Stimulated activated CD4-positive, alpha-beta T cell treated with anti-CD3 and anti-CD28 coated beads, Interleukin-12 subunit alpha, Interleukin-12 subunit beta, amount 100 ng/mL, for 48 hours (primary cell): ENCODE results near the gene PPP2R2B.

ENCODE experiments used
- DNase-seq, 3 donors: peaks; one replicate each; pipeline ENCODE4 v3.0.0-alpha.2; 2020; ENCODE audit warnings: low read depth in 2 of 3, low spot score in 1 of 3

The PPP2R2B gene

DNA sequence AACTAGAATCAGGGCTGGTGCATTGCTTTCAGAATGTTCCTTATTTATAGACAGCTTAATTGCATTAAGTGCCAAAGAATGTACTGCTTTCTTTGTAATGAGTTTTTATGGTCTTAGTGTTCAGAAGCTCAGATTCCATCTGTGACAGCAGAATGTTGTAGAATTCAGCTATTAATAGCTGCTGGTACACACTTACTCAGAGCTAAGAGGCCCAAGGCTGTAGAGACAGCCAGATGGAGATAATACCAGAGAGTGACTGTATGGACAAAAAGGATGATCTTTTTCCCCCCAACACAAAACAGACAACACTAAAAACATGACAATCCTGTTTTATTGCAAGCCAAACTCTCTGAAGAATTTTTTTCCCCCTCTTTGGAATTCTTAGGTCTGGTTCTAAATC is 50.2 kb downstream of the PPP2R2B start:
- DNase-seq, result no peak

DNA sequence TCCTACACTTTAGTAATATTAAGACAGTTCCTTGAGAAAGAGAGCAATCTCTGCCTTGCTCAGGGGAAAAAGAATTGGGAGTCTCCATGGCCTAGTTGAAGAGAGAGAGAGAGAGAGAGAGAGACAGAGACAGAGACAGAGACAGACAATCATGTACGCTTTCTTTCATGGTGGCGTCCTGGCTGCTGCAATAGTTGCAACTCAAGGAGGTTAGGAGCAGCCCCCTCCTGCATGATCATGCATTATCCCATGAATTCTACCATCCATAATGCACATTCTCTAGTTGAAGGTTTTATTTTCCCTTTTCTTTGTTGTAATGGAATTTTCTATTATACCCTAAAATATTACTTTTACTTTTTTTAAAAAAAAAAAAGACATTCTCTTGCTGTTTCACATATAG is 50.7 kb downstream of the PPP2R2B start:
- no peak for DNase-seq

DNA sequence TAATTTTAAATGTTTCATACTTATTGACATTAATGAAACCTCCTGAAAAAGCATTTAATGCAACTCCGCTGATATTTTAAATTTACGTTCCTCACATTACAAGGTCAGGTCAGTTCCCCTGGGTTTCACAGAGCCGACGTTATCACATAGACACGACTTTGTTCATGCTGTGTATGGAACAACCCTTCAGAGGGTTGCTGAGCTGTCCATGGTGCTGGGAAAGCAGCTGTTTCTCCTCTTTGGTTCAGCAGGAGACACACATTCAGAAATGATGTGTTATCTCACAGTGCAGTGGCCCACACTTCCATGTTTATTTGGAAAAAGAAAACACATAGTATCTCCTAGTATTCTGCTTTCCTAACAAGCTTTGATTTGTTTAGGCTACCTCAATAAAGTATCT is 53.5 kb downstream of the PPP2R2B start:
- DNase-seq, result no peak

DNA sequence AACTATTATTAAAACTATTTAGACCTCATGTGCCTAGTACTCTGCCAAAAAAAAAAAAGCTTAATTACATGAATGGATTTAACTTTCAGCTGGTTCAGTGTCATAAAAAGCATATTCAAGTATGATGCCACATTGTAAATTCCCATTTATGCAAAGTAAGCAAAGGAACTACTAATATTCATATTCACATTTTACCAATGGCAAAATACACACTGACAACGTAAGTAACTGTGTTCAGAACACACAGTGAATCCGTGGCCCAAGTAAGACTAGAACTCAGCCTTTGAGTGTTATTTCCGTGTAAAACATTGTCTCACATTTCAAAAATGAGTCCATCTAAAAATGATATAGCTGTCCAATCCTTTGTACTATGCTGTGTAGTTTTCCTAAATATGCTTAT is 56.8 kb downstream of the PPP2R2B start:
- no peak for DNase-seq

DNA sequence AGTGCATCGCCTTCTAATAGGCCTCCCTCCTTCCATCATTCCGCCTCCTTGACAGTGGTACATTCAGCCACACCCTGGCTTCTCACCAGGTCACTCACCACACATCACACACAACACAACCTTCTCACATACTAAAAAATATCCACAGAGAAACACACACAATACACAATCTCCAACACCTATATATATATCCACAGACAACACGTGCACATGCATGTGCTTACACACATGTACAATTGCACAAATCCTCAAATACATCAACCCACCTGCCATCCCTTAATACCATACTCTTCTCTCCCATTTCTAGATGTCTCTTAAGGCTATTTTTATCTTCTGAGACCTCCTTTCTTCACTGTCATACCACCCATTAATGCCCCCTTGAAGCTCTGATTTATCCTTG is 57.6 kb downstream of the PPP2R2B start:
- DNase-seq, result no peak

DNA sequence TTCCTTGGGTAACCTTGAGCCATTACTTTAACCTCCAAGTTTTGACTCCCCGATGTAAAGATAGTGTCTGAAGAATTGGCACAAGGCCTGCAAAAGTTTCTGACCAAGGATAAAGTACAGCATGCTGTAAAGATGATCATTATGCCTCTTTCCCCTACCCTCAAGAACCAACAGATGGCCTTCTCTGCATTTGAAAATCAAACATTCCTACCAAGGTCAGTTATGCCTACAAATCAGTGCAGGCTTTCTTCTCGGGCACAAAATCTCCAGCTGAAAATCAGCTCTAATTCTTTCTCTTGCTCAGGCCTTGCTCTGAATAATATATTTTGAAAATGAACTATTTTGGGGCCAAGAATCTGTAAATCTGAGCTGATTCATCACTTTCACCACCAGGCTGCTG is 59.7 kb downstream of the PPP2R2B start:
- no peak for DNase-seq

DNA sequence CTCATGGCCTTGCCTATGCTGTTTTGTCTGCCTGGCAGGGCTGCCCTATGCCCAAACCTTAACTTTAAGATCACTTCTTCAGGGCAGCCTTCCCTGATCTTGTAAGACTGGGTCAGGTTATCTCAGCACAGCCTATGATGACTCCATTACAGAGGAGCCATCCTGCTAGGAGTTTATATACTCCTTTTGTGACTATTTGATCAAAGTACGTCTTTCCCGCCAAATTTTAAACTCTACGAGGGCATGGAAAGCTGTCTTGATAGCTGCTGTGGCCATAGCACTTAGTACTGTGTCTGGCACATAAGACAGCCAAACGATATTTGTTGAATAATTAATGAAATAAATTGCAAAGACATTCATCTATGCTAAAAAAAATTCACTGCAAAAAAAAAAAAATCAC is 60.6 kb downstream of the PPP2R2B start:
- no peak for DNase-seq

DNA sequence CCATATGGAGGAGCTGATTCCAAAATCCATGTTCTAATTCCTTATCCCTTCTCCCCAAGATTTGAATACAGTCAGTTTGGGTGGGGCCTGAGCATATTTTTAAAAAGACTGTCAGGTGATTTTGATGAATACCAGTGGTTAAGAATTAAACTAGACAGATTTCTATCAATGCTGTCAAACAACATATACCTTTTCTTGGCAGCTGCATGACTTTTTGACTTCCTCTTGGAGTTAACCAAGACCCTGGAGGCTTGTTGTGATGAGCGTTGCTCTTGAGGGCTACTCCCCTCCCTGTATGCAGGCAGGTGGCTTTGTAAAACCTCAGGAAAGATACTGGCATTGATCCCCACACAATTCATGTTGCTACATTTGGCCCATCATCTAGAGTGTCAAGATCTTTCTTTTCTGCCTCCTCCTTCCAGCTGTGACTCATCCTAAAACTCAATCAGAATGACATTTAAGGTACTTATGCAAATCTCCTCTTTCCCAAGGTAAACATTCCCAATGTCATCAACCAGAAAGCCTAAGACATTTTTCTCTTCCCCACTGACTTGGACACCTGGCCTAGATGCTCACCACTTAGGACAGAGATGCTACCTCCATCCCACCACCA is 61.7 kb downstream of the PPP2R2B start:
- DNase-seq, result no peak

DNA sequence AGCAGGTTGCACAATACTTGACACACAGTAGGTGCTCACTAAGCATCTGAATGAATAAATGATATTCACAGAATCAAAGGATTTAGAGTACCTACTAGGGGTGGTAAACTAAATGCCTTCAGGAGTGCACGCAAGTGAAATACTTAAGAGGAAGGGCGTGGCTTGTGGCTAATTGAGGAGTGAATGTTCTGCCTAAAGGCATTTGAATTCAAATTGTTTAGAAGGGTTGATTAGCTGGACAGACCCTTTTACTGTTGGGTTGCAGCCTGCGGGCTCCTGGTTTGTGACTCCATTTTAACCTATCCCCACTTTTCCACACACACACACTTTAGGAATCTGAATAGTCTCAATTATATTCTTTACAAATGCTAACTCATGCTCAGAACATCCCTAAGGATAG is 63.1 kb downstream of the PPP2R2B start:
- DNase-seq, result no peak

DNA sequence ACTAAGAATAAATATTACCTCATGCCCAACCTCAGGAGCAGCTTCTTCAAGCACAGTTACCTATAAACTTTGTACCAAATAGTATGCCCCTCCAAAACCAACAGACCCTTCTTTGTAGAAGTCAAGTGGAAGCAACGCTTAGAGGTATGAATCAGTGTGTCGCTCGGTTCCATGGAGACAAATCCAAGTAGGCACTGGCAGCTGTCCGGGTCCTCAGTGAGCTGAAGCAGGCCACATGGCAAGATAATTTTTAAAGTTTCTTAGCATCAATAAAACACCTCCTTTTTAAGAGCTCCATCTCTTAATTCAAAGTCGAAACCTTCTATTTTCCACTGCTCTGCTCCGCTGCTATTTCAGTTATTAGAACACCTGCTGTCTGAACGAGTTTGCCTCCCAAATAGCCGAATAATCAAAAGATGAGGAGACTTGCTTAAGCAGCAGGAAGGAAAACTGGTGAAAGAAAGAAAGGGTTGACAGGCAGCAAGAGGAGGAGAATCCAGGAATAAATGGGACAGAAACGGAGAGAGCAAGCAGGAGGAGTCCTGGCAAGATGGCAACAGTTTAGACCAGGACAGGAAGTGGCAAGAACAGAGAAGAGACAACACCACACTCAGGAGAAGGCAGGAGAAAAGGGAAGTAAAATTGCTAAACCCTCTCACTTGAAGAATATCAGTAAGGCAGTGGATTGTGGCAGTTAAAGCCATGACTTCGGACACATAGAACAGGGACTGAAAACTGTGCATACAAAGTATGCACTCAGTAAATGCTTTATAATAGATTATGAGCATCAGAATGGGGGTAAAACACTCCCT is 65.0 kb downstream of the PPP2R2B start:
- no peak for DNase-seq

DNA sequence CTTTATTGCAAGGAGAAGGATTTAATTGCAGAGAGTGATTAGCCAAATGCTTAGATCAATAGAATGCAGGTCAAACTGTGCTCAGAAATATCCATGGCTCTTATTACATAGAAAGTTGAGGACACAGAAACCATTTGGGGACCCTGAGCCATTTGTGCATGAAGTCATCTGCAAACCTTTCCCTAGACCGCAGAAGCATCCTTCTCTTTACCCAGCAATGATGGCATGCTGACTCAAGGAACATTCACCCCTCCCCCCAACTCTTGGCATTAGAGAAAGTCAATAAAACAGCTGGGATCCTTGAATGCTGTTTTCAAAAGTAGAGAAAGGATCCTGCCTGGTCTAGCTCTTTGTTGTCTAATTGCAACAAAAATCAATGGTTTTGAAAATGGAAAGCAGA is 73.5 kb downstream of the PPP2R2B start:
- no peak for DNase-seq

DNA sequence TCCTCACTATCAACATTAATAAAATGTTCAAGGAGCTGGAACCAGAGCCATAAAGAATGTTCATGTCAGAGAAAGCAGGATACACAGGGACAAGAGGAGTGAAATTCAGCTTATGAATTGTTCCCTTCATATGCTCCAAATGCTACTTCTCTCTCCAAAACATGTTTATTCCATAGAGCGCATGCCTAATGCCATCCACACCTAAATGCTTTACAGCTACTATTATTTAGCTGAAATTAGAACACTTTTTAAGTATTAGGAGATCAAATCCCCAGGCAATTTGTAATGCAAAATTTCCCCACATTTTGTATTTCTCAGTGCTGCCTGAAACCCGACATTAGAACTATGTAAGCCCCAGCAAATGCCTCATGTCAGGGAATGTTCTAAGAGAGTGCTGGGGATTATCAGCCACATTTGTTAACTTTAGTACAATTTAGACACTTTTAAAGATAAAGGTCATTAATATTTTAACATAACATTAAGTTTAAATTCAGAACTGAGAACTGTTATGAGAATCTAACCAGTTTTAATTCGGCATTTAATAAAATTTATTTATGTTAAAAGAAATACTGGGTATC is 75.5 kb downstream of the PPP2R2B start:
- no peak for DNase-seq

DNA sequence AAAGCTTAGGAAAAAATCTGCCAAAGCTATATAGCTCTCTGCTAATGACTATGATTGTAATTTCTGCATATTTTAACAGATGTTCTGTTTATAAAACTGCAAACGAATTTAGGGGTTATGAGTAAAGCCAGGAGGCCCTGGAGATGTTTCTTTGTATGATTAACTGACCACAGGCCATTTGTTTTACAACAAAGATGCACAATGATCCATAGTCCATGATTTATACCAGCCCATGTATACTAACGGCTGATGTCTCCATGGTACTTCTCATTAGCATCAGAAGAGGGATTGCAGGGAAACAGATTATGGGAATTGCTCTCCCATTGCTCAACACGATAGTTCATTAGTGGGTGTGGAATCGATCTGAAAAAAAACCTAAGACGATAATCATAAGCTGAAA is 78.9 kb downstream of the PPP2R2B start:
- no peak for DNase-seq

DNA sequence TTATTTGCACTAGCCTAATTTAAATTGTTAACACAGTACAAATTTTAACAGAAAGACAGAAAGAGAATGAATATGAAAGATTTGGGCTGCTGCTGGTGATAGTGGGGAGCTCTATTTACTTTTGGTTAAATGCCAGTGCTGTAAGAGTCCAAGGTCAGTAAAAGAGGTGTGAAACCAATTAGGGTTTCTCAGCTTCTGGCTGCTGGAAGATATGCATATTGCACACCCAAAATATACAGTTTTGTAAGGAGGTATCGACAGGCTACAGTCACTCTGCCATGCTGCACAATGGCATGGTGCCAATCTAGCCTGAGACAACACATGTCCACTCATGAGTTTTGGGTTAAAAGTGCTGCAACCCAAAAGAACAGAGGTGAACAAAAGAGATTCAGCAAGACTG is 79.3 kb downstream of the PPP2R2B start:
- DNase-seq, result no peak

DNA sequence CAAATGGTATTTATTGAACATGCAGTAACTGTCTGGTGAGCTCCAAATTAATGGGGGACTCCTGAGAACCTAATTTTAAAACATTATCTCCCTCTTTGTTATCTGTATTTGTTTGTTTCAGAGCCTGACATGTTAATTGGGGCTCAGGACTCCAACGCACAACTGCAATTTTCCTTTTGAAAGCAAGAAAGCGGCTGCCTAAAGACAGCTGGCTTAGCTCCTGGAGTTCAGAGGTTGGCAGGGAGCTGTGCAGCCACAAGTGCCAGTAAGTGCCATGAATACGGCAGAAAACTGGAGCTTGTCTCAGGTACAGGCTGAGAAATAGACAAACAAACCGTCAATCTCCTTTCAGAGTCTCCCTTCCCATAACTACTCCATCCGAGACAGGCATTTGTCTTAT is 80.9 kb downstream of the PPP2R2B start:
- DNase-seq, result no peak

DNA sequence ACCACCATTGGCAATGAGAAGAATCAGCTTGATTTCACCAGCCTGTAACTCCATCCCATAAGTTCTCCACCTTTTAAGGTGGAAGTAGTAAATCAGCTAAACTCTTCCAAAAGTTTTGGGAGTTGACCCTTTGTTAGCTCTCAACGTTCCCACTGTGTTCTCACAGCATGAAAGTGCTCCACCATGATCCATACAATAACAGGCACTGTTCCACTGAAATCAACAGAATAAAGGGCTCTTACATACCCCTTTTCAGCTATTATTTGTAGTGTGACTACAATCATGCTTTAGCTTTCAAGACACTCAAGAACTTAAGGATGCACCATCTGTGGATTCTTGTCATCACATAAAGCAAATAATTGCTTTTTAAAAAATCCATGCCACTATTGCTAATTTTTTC is 81.6 kb downstream of the PPP2R2B start:
- no peak for DNase-seq

DNA sequence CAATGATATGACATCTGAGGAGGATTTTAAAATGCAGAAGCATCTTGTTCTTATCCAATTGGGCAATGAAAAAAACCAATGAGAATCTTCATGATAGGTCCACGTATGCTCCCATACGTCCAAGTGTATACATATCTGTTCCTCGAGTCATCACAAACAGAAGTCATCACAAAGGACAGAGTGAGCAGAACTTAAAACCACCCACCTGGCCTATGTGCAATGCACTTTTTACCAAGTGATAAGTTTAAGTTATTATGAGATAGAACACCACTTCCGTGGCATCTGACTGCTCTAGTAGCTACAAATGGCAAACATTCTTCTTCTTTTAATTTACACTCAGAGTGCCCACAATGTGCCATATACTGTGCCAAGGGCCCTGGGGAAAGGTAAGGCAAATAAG is 82.4 kb downstream of the PPP2R2B start:
- no peak for DNase-seq

DNA sequence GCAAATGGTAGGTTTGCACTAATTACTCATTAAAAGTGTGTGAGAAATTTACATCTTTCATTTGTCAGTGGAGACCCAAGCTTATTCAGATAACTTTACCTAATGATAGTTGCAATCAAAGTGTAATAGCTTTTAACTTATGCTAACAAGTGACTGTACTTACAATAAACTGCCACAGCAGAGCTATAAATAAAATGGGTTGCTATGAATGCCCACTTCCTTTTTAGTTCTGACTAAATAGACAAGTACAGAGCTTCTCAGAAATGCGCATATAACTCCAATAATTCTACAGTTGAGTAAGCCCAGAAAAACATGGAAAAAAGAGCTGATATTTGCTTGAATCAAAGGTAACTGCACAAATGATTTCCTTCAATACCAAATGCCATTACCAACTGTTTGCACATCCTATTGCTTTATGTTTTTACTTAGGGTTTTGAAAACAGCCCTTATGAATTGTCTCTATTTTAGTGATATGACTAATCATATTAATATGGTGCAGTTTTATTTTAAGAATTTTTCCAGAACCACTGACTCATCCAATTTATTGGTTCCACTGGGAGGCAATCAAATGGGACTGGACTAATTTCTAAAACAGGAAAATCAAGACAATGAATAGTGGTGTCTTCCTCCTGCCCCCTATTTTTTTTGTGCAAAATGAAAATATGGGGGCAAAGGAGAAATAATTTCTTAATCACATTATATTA is 84.1 kb downstream of the PPP2R2B start:
- DNase-seq, result no peak

DNA sequence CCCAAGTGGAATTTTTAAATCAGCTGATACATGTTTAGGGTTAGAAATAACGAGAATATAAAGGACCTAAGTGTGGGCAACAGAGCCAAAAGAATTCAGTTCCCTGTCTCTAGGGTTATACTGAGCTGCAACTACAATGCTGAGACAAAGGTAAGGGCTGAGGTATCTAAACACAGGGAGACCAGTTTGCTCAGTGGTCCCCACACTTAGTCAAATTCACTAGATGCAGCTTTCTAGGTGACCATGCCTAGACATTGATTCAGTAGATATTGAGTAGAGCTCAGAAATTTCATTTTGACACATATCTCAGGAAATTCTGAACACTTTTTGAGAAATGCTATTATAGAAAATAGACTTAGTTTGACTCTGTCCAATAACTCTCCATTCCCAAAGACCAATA is 84.8 kb downstream of the PPP2R2B start:
- DNase-seq, result no peak

DNA sequence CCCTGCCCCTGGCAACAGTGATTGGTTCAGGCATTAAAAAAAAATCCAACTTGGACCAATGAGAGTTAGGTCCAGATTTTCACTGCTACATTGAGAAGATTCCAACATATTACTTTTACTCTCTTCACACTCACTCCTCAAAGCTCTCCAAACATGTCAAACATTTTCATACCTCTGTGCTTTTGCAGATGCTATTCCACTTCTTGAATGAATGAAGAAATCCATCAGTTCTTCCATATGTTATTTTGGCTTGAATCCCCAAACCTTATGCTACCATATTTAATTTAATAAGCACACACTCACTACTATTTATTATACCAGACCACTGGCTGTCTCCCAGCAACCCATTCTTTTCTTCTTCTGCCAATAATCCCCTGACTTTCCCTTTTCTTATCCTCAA is 87.1 kb downstream of the PPP2R2B start:
- no peak for DNase-seq

DNA sequence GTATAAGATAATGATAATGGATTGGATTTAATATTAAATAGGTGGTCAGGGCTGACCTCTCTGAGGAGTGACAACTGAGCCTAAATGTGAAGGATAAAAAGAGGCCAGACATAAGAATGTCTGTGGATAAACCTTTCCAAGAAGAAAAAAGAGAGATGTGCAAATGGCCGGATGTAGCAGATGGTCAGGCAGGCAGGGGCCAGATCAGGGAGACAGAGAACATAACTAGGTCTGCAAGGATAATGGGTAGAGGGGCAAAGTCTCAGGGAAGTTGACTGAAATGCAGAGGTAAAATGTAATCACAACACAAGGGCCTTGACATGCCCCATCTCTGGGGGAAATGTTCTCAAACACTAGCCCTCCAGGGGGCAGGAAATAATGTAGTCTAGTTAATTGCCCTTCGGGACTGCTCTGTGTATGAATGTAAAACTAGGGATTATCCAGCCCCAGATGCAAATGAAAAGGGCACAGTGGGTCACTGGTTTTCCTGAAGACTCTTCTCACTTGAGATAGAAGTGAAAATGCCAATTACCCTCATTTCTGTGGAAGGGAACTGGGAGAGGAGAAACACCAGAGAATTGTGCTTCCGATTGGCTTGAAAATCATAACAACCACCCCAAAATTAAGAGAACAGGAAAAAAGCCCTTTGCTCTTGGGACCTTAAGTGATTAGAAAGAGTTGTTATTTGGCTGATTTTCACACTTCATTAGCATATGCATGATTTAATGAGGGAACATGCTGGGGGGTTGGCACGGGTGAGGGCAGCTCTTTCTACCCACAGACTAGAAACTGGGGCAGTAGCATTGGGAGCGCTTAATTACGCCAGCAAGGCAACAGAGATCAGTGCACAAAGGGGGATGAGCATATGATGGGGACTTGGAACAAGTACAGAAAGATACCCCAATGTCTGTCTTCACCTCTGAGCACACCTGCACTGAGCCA is 88.6 kb downstream of the PPP2R2B start:
- no peak for DNase-seq
